Activated CD8-positive, alpha-beta memory T cell treated with anti-CD3 and anti-CD28 coated beads, Interleukin-2, amount 50 U/mL, for 24 hours (primary cell): ENCODE data around the gene PLBD1.

Source experiments
- DNase-seq: peaks from one replicate; pipeline ENCODE4 v3.0.0-alpha.2; 2020; ENCODE audit errors: extremely low read depth

Gene PLBD1

GRCh38 chr12:14567351-14568162 is at the start of gene PLBD1:
Gene PLBD1 (minus strand): TSS chr12:14567883. CDS start chr12:14567696, 187 bp downstream.
- no peak for DNase-seq

- no peak for DNase-seq
Measured at GRCh38 chr12:14614704-14615121, 47.0 kb upstream of the PLBD1 start.

GRCh38 chr12:14613718-14614117 is 46.0 kb upstream of the PLBD1 start:
- DNase-seq, result no peak

- no peak for DNase-seq
Measured at GRCh38 chr12:14612898-14613445, 45.3 kb upstream of the PLBD1 start.

- DNase-seq, result no peak
Measured at GRCh38 chr12:14612250-14612649, 44.6 kb upstream of the PLBD1 start.

- no peak for DNase-seq
Measured at GRCh38 chr12:14611640-14612203, 44.0 kb upstream of the PLBD1 start.

- no peak for DNase-seq
Measured at GRCh38 chr12:14607568-14607967, 39.9 kb upstream of the PLBD1 start.

- DNase-seq, result no peak
Measured at GRCh38 chr12:14605401-14605989, 37.8 kb upstream of the PLBD1 start.

GRCh38 chr12:14601692-14602478 is 34.2 kb upstream of the PLBD1 start:
- no peak for DNase-seq

GRCh38 chr12:14597480-14597879 is 29.8 kb upstream of the PLBD1 start:
- DNase-seq, result no peak

GRCh38 chr12:14591719-14592118 is 24.0 kb upstream of the PLBD1 start:
- no peak for DNase-seq

GRCh38 chr12:14589169-14590004 is 21.7 kb upstream of the PLBD1 start:
- no peak for DNase-seq

- DNase-seq, result no peak
Measured at GRCh38 chr12:14588571-14588970, 20.9 kb upstream of the PLBD1 start.

GRCh38 chr12:14578646-14579045 is 11.0 kb upstream of the PLBD1 start:
- DNase-seq, result no peak

GRCh38 chr12:14577344-14577743 is 9.7 kb upstream of the PLBD1 start:
- no peak for DNase-seq

- DNase-seq, result no peak
Measured at GRCh38 chr12:14576896-14577295, 9.2 kb upstream of the PLBD1 start.

GRCh38 chr12:14575585-14575984 is 7.9 kb upstream of the PLBD1 start:
- no peak for DNase-seq

- DNase-seq, result no peak
Measured at GRCh38 chr12:14573118-14573517, 5.4 kb upstream of the PLBD1 start.

- DNase-seq, result no peak
Measured at GRCh38 chr12:14572401-14572800, 4.7 kb upstream of the PLBD1 start.

- no peak for DNase-seq
Measured at GRCh38 chr12:14571779-14572178, 4.1 kb upstream of the PLBD1 start.

GRCh38 chr12:14570231-14570630 is 2.5 kb upstream of the PLBD1 start:
- DNase-seq, result no peak
